Testis (tissue), 3 donors: ENCODE measurements around the gene GRAMD1B. TPM values are rescaled to one million over a fixed set of nuclear protein-coding genes. Genes with fewer than 3 reads are reported as not detected.
"Not testable (repeated sequence)": the region's sequence is repeated elsewhere in the genome, so short reads cannot be mapped to it uniquely, and the experiment has no call there.

Experiments used
- DNase-seq: peaks from one replicate; pipeline ENCODE4 v3.0.0-alpha.2; 2019
- H3K27ac ChIP-seq, 2 donors: fragments of 200-600 bp; sonication (generic); one replicate each; pipeline ENCODE4 v1.5.1; 2019
- H3K27me3 ChIP-seq: fragments of 200-600 bp; sonication (generic); one replicate; pipeline ENCODE4 v1.5.1; 2019
- H3K36me3 ChIP-seq: fragments of 200-600 bp; sonication (generic); one replicate; pipeline ENCODE4 v1.5.1; 2017; ENCODE audit warnings: low read depth; ENCODE audit errors: missing control alignments
- H3K4me1 ChIP-seq: fragments of 200-600 bp; sonication (generic); one replicate; pipeline ENCODE4 v1.5.1; 2019
- H3K4me3 ChIP-seq, 2 donors: fragments of 200-600 bp; sonication (generic); one replicate each; pipeline ENCODE4 v1.5.1; 2017 to 2019
- H3K9me3 ChIP-seq: fragments of 200-600 bp; sonication (generic); one replicate; pipeline ENCODE4 v1.5.1; 2017
- POLR2A ChIP-seq: fragments of 450-650 bp; IDR thresholded peaks from one replicate; pipeline ENCODE4 v1.6.1; 2017; ENCODE audit warnings: antibody characterized with exemption, mild to moderate bottlenecking, moderate library complexity
- WGBS, 2 donors: methylation state at CpG; one replicate each; pipeline ENCODE4 v1.1.5; 2018; 5-methylcytosine and 5-hydroxymethylcytosine counted together
- intact Hi-C: fragments of 100-400 bp; cut with DNase I; formaldehyde crosslinking; loops from one replicate; pipeline ENCODE4 v1.15.1; 2023; ENCODE audit warnings: low total_unique reads
- polyA plus RNA-seq: library from polyadenylated mRNA; stranded (reverse); fragments of 350-450 nt; fragmentation: Illumina TruSeq; extraction: RNeasy Lipid Tissue Mini Kit (QIAGEN cat#74804); gene quantifications from one replicate; pipeline ENCODE4 v1.2.3, GENCODE V29; 2014; ENCODE audit warnings: low read depth, low replicate concordance; ENCODE audit not compliant: insufficient read depth
- total RNA-seq, 2 donors: library from RNA; depleted of rRNA; stranded (reverse); fragments of >200 nt; gene quantifications; one replicate each; pipeline ENCODE4 v1.2.3, GENCODE V29; 2016
- TF ChIP-seq, protein P1 (sequence below), 3 experiments: fragments of 450-650 bp in 2 of 3; fragments of 200-600 bp in 1 of 3; sonication (generic) in 1 of 3; IDR thresholded peaks; one replicate each; pipeline ENCODE4 v1.5.1; 2016 to 2019; ENCODE audit warnings: antibody characterized with exemption in 3 of 3, mild to moderate bottlenecking in 2 of 3, moderate library complexity in 1 of 3

Gene GRAMD1B
- total and polyA plus RNA-seq, 3 donors from 2014 or later = 48.1 to 78.9 (median 48.9) TPM

DNA sequence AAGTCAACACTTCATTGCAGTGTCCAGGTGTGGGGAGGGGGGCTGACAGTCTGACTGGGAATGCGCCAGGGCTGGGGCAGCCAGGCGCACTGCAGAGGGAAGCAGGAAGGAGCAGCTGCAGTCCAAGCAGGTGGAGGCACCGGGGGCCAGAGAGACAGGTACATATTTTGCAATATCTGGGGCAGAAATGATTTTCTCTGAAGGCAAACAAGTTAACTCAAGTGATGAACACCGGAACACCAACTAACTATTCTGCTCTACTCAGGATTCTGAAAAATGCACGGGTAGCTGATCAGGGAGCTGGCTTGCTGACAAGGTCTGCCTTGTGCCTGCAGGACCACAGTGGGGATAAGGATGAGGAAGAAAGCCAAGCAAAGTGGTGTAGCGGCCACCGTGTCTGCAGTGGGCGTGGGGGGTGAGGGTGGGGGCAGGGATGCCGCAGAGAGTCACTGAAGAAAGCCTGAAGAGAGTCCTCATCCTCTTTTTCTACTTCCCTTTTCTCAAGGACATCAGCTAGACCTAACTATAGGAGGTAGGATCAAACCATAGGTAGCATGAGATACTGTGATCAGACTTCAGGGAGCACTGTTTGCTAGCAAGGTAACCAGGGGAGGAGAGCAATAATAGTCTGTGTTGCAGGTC, 141.0 kb downstream of the GRAMD1B start:
- 64 to 67% methylated on average over 9 of the region's 9 CpGs for WGBS, 2 donors
- Histone ChIP-seq H3K36me3 (no peaks in the 10 kb centered on the region), H3K27me3 (no peaks in the 10 kb centered on the region), H3K4me3 (no peak overlapping the region), H3K9me3 (no peaks in the 10 kb centered on the region), H3K27ac (no peak overlapping the region), H3K4me1 (no peaks in the 10 kb centered on the region)
- DNase-seq = no peak
- intact Hi-C loops = no loop called here
- TF ChIP-seq POLR2A = no peak
- TF ChIP-seq, protein P1, sequence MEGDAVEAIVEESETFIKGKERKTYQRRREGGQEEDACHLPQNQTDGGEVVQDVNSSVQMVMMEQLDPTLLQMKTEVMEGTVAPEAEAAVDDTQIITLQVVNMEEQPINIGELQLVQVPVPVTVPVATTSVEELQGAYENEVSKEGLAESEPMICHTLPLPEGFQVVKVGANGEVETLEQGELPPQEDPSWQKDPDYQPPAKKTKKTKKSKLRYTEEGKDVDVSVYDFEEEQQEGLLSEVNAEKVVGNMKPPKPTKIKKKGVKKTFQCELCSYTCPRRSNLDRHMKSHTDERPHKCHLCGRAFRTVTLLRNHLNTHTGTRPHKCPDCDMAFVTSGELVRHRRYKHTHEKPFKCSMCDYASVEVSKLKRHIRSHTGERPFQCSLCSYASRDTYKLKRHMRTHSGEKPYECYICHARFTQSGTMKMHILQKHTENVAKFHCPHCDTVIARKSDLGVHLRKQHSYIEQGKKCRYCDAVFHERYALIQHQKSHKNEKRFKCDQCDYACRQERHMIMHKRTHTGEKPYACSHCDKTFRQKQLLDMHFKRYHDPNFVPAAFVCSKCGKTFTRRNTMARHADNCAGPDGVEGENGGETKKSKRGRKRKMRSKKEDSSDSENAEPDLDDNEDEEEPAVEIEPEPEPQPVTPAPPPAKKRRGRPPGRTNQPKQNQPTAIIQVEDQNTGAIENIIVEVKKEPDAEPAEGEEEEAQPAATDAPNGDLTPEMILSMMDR (IDR thresholded peaks at IDR 0.05) = no peak

- H3K4me3 ChIP-seq, H3K27ac ChIP-seq, intact Hi-C loops, H3K4me1 ChIP-seq, H3K36me3 ChIP-seq, H3K27me3 ChIP-seq, DNase-seq, H3K9me3 ChIP-seq: not testable (repeated sequence)
- WGBS, 2 donors = 94 to 95% methylated on average over 19 to 21 of the region's 21 CpGs
These were observed 142.7 kb downstream of the GRAMD1B start for GRCh38 chr11:123572791-123573190.

GRCh38 chr11:123573286-123573685, 143.2 kb downstream of the GRAMD1B start:
- no peak overlapping the region for H3K27ac ChIP-seq
- no peaks in the 10 kb centered on the region for H3K36me3 ChIP-seq
- WGBS, 2 donors = 48 to 67% methylated on average over 2 of the region's 2 CpGs
- H3K9me3 ChIP-seq = no peaks in the 10 kb centered on the region
- no peaks in the 10 kb centered on the region for H3K4me1 ChIP-seq
- no peak for DNase-seq
- TF ChIP-seq, protein P1 (IDR thresholded peaks at IDR 0.05) = no peak
- no peak for TF ChIP-seq POLR2A
- H3K4me3 ChIP-seq = no peak overlapping the region
- intact Hi-C loops = no loop called here
- no peaks in the 10 kb centered on the region for H3K27me3 ChIP-seq

GRCh38 chr11:123575441-123575840, 145.4 kb downstream of the GRAMD1B start:
- Histone ChIP-seq H3K27me3 (no peaks in the 10 kb centered on the region), H3K4me1 (no peaks in the 10 kb centered on the region), H3K9me3 (no peaks in the 10 kb centered on the region), H3K36me3 (no peaks in the 10 kb centered on the region), H3K27ac (no peak overlapping the region), H3K4me3 (no peak overlapping the region)
- no peak for DNase-seq
- WGBS, 2 donors = 76 to 80% methylated on average over 7 of the region's 7 CpGs
- intact Hi-C loops = loop anchor here (5.0 kb wide), 1 partner anchor 63 kb away; no protein-coding TSS in a partner anchor
- TF ChIP-seq POLR2A = no peak
- TF ChIP-seq, protein P1 (IDR thresholded peaks at IDR 0.05) = no peak

DNA sequence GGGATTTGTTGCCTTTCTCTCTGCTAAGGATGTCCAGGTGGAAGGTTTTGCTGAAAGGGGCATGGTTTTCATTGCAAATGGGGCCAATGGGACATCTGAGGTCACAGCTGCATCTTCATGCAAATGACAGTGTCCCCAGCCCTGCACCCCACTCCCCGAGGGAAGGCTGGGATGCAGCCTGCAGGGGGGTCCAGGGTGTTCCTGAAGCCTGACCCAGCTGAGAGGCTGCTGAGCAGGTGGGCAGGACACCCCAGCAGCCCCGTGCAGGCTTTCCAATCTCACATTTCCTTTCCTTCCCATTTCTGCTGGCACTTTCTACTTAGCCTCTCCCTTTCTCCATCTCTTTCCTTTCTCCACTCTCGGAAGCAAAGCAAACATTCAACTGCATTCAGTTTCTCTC, 146.0 kb downstream of the GRAMD1B start:
- H3K4me3 ChIP-seq = no peak overlapping the region
- WGBS, 2 donors = 40 to 46% methylated on average over 3 of the region's 3 CpGs
- no peaks in the 10 kb centered on the region for H3K9me3 ChIP-seq
- no peaks in the 10 kb centered on the region for H3K36me3 ChIP-seq
- intact Hi-C loops = loop anchor here (5.0 kb wide), 1 partner anchor 64 kb away; no protein-coding TSS in a partner anchor
- TF ChIP-seq POLR2A = no peak
- TF ChIP-seq, protein P1 (IDR thresholded peaks at IDR 0.05) = no peak
- no peaks in the 10 kb centered on the region for H3K27me3 ChIP-seq
- H3K4me1 ChIP-seq = no peaks in the 10 kb centered on the region
- DNase-seq = no peak
- no peak overlapping the region for H3K27ac ChIP-seq
